ENCODE data around the gene UBE2R2.

The UBE2R2 gene

GRCh38 chr9:33878691-33879366 lies 61.9 kb downstream of the UBE2R2 start:
- intact Hi-C loops (cut with DNase I) = no loop called here

GRCh38 chr9:33880211-33881089 lies 63.5 kb downstream of the UBE2R2 start:
- DNase-seq = no peak
- intact Hi-C loops (cut with DNase I) = no loop called here

More at GRCh38 chr9:33878691-33879366, 61.9 kb downstream of the UBE2R2 start:
- no peak for DNase-seq

DNA sequence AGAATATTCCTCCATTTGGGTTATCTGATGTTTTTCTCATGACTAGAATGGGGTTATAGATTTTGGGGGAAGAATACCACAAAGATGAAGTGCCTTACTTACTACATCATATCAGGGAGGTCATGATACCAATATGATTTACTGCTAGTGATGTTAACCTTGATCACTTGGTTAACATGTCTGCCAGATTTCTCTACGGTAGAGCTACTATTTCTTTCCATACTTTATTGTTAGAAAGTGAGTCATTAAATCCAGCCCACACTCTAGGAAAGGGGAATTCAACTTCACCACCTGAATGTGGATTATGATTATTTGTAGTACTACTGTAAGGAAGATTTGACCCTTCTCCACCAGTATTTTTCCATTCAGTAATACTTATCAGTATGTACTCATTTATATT lies 64.7 kb downstream of the UBE2R2 start:
- intact Hi-C loops (cut with DNase I) = no loop called here
- DNase-seq = no peak

GRCh38 chr9:33884856-33885701 lies 68.1 kb downstream of the UBE2R2 start:
- DNase-seq = peak in 1 of 10 donors; percentile 16
- intact Hi-C loops (cut with DNase I) = no loop called here

DNA sequence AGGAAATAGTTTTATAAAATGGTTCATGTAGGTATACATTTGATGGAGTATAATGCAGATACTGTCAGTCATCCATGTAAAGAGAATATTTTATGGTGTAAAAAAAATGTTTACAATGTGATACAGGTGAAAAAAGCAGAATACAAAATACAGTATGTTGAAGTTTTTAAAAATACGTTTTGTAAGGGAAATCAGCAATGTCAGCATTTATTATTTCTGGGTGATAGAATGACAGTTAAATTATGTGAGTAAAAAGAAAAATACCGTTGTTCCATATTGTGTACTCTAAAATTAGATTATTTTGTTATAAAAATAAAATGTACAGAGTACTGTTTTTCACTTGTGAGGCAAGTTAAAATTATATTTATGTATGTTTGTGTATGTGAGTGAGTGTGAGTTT lies 69.0 kb downstream of the UBE2R2 start:
- intact Hi-C loops (cut with DNase I) = no loop called here
- DNase-seq = no peak

- intact Hi-C loops (cut with DNase I) = no loop called here
- DNase-seq = no peak
Measured at GRCh38 chr9:33893861-33894260, 76.9 kb downstream of the UBE2R2 start.

DNA sequence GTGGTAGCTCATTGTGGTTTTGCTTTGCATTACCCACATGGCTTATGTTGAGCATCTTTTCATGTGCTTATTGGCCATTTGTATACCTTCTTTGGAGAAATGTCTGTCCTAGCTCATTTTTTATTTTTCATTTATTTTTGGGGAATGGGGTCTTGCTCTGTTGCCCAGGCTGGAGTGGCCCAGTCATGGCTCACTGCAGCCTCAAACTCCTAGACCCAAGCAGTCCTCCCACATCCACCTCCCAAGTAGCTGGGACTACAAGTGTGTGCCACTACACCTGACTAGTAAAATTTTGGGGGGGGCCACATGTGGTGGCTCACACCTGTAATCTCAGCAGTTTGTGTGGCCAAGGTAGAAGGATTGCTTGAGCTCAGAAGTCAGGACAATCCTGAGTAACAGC lies 77.4 kb downstream of the UBE2R2 start:
- no peak for DNase-seq
- intact Hi-C loops (cut with DNase I) = no loop called here

- no peak for DNase-seq
- intact Hi-C loops (cut with DNase I) = no loop called here
Measured at GRCh38 chr9:33903157-33903780, 86.3 kb downstream of the UBE2R2 start.

- intact Hi-C loops (cut with DNase I) = no loop called here
- no peak for DNase-seq
Measured at GRCh38 chr9:33905137-33905536, 88.2 kb downstream of the UBE2R2 start.

- intact Hi-C loops (cut with DNase I) = no loop called here
- DNase-seq = no peak
Measured at GRCh38 chr9:33906769-33907168, 89.8 kb downstream of the UBE2R2 start.

DNA sequence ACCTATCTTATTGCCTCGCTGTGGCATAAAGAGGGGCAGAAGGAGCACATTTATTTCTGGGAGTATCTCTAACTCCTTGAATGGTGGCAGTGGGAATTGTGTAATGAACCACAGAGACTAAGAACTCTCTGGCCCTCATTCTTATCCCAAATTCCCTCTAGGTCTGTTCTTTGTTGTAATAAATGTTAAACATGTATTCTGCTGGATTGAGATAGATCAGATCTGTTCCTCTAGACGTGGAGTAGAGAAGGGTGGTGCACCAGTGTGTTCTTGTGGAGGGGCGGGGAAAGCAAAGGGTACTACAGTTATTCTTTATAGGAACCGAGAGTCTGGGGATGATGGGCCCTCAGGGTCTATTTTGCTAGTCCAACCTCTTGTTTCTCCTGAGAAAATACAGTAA lies 90.4 kb downstream of the UBE2R2 start:
- no peak for DNase-seq
- intact Hi-C loops (cut with DNase I) = no loop called here

DNA sequence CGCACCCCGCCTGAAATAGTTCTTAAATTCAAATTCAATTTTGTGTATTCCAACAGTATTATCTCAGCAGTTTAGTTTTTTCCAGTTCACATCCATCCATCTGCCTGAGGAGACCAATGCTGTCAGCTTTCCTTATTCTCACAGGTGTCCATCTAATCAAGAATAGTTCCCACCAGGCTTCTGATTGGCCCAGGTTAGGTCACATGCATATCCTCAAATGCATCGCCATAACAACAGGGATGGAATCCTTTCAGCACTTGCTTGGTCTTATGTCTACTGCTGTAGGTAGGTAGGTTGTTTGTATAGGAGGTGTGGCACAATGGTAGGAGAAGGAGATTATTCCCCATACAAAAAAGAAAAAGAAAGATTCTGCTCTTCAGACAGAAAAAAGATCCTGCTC lies 91.2 kb downstream of the UBE2R2 start:
- DNase-seq = no peak
- intact Hi-C loops (cut with DNase I) = no loop called here

DNA sequence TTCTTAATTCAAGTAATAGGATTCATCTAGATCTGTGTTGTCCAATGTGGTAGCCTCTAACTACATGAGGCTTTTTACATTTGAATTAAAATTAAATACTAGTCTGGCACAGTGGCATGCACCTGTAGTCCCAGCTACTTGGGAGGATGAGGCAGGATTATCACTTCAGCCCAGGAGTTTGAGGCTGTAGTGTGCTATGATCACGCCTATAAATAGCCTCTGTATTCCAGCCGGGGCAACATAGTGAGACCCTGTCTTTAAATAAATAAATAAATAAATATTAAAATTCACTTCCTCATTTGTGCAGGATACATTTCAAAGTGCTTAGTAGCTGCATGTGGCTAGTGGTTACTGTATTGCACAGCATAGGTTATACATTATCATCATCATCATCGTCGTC lies 91.8 kb downstream of the UBE2R2 start:
- DNase-seq = no peak
- intact Hi-C loops (cut with DNase I) = no loop called here

DNA sequence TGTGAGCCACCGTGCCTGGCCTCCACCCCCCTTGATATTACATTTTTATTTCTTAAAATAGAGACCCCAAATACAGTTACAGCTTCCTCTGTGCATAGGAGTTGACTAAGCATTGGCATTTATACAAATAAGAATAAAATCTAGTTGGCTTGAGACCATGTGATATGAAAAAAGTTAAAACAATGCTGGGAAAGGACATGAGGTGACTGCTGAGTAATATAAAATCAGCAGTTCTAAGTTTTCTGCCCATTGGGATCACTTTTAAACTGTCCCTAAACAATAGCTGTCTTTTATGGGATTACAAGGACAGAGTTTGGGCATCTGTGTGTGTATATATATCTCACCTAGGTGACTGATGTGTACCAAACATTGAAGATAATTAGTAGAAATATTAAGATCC lies 96.6 kb downstream of the UBE2R2 start:
- intact Hi-C loops (cut with DNase I) = no loop called here
- no peak for DNase-seq

DNA sequence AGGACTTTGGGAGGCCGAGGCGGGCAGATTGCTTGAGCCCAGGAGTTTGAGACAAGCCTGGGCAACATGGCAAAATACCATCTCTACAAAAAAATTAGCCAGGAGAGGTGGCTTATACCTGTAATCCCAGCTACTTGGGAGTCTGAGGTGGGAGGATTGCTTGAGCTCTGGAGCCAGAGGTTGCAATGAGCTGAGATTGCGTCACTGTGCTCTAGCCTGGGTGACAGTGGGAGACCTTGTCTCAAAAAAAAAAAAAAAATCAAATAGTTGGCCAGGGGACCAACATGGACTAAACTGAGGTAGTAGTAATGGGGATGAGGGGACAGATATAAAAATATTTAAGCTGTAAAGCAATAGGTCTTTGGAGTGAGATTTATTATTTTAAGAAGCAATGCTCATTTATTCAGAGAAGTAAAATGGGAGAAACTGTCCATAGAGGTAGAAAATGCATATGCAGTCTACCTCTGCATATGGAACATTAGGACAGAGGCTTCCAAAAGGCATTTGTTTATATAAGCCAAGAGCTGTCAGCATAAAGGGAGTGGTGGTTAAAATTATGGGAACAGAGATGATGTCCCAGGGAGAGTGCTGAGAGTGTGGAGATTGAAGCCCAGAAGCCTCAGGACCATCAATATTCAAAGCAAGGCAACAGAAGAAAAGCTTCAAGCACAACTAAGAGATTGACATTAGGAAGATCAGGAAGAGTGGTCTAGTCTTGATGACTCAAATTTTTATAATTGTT lies 98.1 kb downstream of the UBE2R2 start:
- DNase-seq = no peak
- intact Hi-C loops (cut with DNase I) = no loop called here

DNA sequence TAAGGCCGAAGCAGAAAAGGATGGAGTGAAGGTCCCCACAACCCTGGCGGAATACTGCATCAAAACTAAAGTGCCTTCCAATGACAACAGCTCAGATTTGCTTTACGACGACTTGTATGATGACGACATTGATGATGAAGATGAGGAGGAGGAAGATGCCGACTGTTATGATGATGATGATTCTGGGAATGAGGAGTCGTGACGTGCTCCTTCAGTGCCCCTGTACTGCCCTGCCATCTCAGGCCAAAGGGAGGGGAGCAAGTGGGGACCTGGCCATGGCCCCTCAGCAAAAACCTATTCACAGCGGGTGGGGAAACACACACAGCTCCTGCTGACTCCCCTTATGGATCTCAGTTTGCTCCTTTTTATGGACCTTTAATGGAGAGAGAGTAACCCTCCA lies 100.1 kb downstream of the UBE2R2 start:
- no peak for DNase-seq
- intact Hi-C loops (cut with DNase I) = no loop called here

DNA sequence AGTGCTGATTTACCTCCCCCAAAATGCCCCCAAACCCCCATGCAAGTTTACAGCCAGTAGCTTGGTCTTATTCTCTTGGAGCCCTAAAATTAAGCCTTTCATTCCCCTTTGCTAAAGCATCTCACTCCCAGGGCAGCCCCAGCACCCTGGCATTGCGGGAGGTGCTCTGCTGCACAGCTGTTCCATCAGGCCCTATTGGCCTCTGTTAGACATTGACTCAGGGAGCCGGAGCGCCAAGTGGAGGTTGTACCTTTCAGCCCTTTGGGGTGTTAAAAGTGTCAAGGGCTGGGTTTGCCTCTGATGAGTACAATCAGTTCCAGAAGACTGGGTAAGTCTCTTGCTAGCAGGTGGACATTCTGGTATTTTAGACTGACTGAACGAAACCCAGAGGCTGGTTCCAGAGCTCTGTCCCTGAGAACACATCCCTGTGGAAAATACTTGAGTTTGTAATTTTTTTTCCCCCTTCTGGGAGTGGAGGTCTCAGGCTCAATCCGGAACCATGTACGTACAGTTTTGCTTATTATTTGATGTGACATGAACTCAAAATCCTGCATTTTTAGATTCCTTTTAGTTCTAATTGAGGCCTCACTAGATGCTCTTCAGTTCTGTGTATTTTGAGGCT lies 102.4 kb downstream of the UBE2R2 start:
- no peak for DNase-seq
- intact Hi-C loops (cut with DNase I) = no loop called here

DNA sequence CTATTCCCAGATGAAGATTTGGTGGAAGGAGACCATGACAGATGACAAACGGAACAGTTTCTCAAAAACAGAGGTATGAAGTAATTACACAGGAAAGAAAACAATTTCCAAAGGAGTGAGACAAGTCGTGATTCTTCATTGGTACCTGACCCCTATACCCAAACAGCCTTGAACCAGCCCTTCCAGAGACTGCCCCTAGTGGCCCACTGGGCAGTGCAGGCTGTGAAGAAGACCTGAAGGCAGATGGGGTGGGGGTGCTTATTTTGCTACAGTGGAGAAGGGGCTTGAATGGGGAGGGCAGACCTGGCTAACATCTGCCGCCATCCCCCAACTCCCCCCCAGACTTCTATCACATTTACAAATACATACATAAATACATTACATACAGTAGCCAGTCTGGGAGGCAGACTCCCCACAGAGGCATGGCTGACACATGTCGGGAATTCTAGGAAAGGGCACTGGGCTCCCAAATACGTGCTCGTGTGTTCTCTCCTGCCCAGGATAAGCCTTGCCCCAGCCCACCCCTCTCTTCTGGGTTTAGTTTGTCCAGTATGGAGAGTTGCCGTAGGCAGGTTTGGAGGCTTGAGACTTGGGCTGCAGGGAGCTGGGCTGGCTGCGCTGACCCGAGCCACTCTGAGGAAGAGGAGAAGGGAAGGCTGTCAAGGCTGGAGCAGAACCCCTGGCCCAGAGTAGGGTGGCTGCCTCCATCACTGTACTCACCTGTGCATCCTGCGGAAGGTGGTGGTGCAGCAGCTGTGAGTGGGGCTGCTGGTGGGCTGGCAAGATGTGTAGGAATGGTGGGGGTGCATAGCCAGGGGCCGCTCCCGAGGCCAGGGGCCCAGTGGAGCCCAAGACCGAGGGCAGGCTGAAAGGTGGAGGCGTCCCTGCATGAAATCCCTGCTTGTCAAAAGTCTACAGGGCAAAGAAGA lies 105.3 kb downstream of the UBE2R2 start:
- no peak for DNase-seq
- intact Hi-C loops (cut with DNase I) = loop anchor here (10.0 kb wide), 2 partner anchors 107 to 123 kb away; partner anchors contain the start of genes UBAP2 and UBE2R2

Measured in posterior cingulate gyrus (tissue), 11 donors.